ENCODE measurements around the gene HECTD2.

Gene HECTD2

DNA sequence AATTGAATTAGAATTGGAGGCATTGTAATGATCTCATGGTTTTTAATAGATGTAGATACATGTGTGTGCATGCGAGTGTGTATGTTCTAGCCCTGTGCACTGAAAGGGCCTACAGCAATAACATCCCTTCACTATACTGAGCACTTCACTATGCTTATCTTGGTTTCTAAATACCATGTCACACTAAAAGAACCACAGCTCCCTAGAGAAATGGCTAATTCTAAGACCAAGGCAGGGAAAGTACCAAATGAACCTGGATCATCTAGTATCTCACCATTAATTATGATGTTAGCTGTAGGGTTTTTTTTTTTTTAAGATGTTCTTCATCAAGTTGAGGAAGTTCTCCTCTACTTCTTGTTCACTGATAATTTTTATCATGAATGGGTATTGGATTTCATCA, 55.1 kb downstream of the HECTD2 start:
- no peak overlapping the region for H3K4me3 ChIP-seq (ENCODE audit: low read depth, low read length)
- no peak for TF ChIP-seq MYC (IDR thresholded peaks at IDR 0.05; ENCODE audit: low read depth, low read length)
- no peak for TF ChIP-seq POLR2A (IDR thresholded peaks at IDR 0.05; ENCODE audit: extremely low read depth, insufficient read length)
- TF ChIP-seq, protein P1, sequence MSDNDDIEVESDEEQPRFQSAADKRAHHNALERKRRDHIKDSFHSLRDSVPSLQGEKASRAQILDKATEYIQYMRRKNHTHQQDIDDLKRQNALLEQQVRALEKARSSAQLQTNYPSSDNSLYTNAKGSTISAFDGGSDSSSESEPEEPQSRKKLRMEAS (IDR thresholded peaks at IDR 0.05; ENCODE audit: low read depth, low read length): no peak
- no peak for TF ChIP-seq CTCF (IDR thresholded peaks at IDR 0.05; ENCODE audit: low read depth, low read length)
- no peak for DNase-seq (ENCODE audit: low read depth)

- no peak overlapping the region for H3K4me3 ChIP-seq (ENCODE audit: low read depth, low read length)
- no peak for TF ChIP-seq MYC (IDR thresholded peaks at IDR 0.05; ENCODE audit: low read depth, low read length)
- TF ChIP-seq, protein P1 (IDR thresholded peaks at IDR 0.05; ENCODE audit: low read depth, low read length): no peak
- no peak for TF ChIP-seq CTCF (IDR thresholded peaks at IDR 0.05; ENCODE audit: low read depth, low read length)
- no peak for TF ChIP-seq POLR2A (IDR thresholded peaks at IDR 0.05; ENCODE audit: extremely low read depth, insufficient read length)
- DNase-seq (ENCODE audit: low read depth): no peak
Observed at GRCh38 chr10:91467114-91467513, 57.0 kb downstream of the HECTD2 start.

- H3K4me3 ChIP-seq (ENCODE audit: low read depth, low read length): no peak overlapping the region
- no peak for DNase-seq (ENCODE audit: low read depth)
- TF ChIP-seq, protein P1 (IDR thresholded peaks at IDR 0.05; ENCODE audit: low read depth, low read length): no peak
- TF ChIP-seq CTCF (IDR thresholded peaks at IDR 0.05; ENCODE audit: low read depth, low read length) (no peak), POLR2A (IDR thresholded peaks at IDR 0.05; ENCODE audit: extremely low read depth, insufficient read length) (no peak), MYC (IDR thresholded peaks at IDR 0.05; ENCODE audit: low read depth, low read length) (no peak)
Observed at GRCh38 chr10:91471602-91472001, 61.5 kb downstream of the HECTD2 start.

- no peak for TF ChIP-seq POLR2A (IDR thresholded peaks at IDR 0.05; ENCODE audit: extremely low read depth, insufficient read length)
- no peak for TF ChIP-seq MYC (IDR thresholded peaks at IDR 0.05; ENCODE audit: low read depth, low read length)
- TF ChIP-seq, protein P1 (IDR thresholded peaks at IDR 0.05; ENCODE audit: low read depth, low read length): no peak
- no peak for TF ChIP-seq CTCF (IDR thresholded peaks at IDR 0.05; ENCODE audit: low read depth, low read length)
- H3K4me3 ChIP-seq (ENCODE audit: low read depth, low read length): no peak overlapping the region
- DNase-seq (ENCODE audit: low read depth): no peak
Observed at GRCh38 chr10:91472911-91473310, 62.8 kb downstream of the HECTD2 start.

- no peak for DNase-seq (ENCODE audit: low read depth)
- no peak for TF ChIP-seq CTCF (IDR thresholded peaks at IDR 0.05; ENCODE audit: low read depth, low read length)
- H3K4me3 ChIP-seq (ENCODE audit: low read depth, low read length): no peak overlapping the region
Observed at GRCh38 chr10:91474009-91474408, 63.9 kb downstream of the HECTD2 start.

- DNase-seq (ENCODE audit: low read depth): no peak
- TF ChIP-seq MYC (IDR thresholded peaks at IDR 0.05; ENCODE audit: low read depth, low read length): no peak
- TF ChIP-seq, protein P1 (IDR thresholded peaks at IDR 0.05; ENCODE audit: low read depth, low read length): no peak
- no peak for TF ChIP-seq POLR2A (IDR thresholded peaks at IDR 0.05; ENCODE audit: extremely low read depth, insufficient read length)
- no peak for TF ChIP-seq CTCF (IDR thresholded peaks at IDR 0.05; ENCODE audit: low read depth, low read length)
- H3K4me3 ChIP-seq (ENCODE audit: low read depth, low read length): no peak overlapping the region
Observed at GRCh38 chr10:91477236-91477635, 67.1 kb downstream of the HECTD2 start.
